Gastrocnemius medialis (tissue), 4 donors: Measurements from ENCODE around the gene NPEPL1.

ENCODE experiments used
- POLR2A ChIP-seq, 2 donors: fragments of 450-650 bp; IDR thresholded peaks; one replicate each; pipeline ENCODE4 v1.6.1; 2017; ENCODE audit warnings: antibody characterized with exemption in 2 of 2, mild to moderate bottlenecking in 2 of 2, moderate library complexity in 2 of 2
- TF ChIP-seq, protein P1 (sequence below), 5 experiments: fragments of 450-650 bp in 3 of 5; fragments of 200-600 bp in 2 of 5; sonication (generic) in 2 of 5; IDR thresholded peaks in 4 of 5; conservative IDR thresholded peaks in 1 of 5; 1 replicate in 4 of 5; 2 replicates in 1 of 5; pipeline ENCODE4 v1.5.1; 2016 to 2019; ENCODE audit warnings: antibody characterized with exemption in 5 of 5, mild to moderate bottlenecking in 3 of 5, moderate library complexity in 3 of 5

DNA sequence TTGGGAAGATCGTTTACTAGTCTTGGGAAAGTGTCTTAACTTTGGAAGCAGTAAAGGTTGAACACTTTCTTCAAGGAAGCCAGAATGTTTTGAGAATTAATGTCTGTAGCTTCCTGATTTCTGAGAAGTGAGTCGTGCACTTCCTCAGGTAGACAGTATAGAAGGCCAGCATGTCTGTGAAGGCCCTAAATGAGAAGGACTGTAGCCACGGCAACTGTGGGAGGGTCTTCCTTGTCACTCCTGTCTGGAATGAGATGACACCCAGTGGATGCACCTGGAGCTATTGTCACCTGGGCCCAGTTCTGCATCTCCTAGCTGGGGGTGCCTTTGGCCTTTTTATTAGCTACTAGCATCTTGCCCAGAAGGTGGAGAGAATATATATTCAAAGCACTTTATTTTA lies 32.8 kb upstream of the NPEPL1 start:
- TF ChIP-seq, protein P1, sequence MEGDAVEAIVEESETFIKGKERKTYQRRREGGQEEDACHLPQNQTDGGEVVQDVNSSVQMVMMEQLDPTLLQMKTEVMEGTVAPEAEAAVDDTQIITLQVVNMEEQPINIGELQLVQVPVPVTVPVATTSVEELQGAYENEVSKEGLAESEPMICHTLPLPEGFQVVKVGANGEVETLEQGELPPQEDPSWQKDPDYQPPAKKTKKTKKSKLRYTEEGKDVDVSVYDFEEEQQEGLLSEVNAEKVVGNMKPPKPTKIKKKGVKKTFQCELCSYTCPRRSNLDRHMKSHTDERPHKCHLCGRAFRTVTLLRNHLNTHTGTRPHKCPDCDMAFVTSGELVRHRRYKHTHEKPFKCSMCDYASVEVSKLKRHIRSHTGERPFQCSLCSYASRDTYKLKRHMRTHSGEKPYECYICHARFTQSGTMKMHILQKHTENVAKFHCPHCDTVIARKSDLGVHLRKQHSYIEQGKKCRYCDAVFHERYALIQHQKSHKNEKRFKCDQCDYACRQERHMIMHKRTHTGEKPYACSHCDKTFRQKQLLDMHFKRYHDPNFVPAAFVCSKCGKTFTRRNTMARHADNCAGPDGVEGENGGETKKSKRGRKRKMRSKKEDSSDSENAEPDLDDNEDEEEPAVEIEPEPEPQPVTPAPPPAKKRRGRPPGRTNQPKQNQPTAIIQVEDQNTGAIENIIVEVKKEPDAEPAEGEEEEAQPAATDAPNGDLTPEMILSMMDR (IDR thresholded peaks at IDR 0.05 in 4 of 5, conservative IDR thresholded peaks at IDR 0.05 in 1 of 5), result no peak
- no peak for TF ChIP-seq POLR2A (IDR thresholded peaks at IDR 0.05)
